Gastrocnemius medialis (tissue), 4 donors: ENCODE measurements around the gene LSM8. TPM values are rescaled to one million over a fixed set of nuclear protein-coding genes. Genes with fewer than 3 reads are reported as not detected.

Source experiments
- ATAC-seq, 2 donors: fragments of 150-250 bp; one replicate each; pipeline ENCODE4 v1.9.1; 2016
- DNase-seq, 2 donors: peaks; one replicate each; pipeline ENCODE4 v3.0.0-alpha.2; 2019
- H3K27ac ChIP-seq, 4 donors: fragments of 200-600 bp; sonication (generic); 1 replicate in 1 of 4; 2 replicates in 3 of 4; pipeline ENCODE4 v1.5.1; 2016 to 2018; ENCODE audit warnings: mild to moderate bottlenecking in 2 of 4, moderate library complexity in 1 of 4
- H3K27me3 ChIP-seq, 3 donors: fragments of 200-600 bp; sonication (generic) in 2 of 3; 1 replicate in 1 of 3; 2 replicates in 2 of 3; pipeline versions ENCODE4 v1.5.1 to v1.6.0; 2016 to 2019; ENCODE audit warnings: mild to moderate bottlenecking in 1 of 3, moderate library complexity in 1 of 3
- H3K36me3 ChIP-seq, 2 donors: fragments of 200-600 bp; sonication (generic) in 1 of 2; one replicate each; pipeline ENCODE4 v1.5.1; 2017 to 2018
- H3K4me1 ChIP-seq, 2 donors: fragments of 200-600 bp; sonication (generic) in 1 of 2; one replicate each; pipeline ENCODE4 v1.5.1; 2016 to 2017; ENCODE audit warnings: mild to moderate bottlenecking in 2 of 2
- H3K4me3 ChIP-seq, 4 donors: fragments of 200-600 bp; sonication (generic) in 3 of 4; 1 replicate in 1 of 4; 2 replicates in 3 of 4; pipeline ENCODE4 v1.5.1; 2016 to 2019; ENCODE audit warnings: mild to moderate bottlenecking in 2 of 4
- H3K9me3 ChIP-seq, 3 donors: fragments of 200-600 bp; sonication (generic) in 2 of 3; 1 replicate in 1 of 3; 2 replicates in 2 of 3; pipeline ENCODE4 v1.5.1; 2016 to 2019
- POLR2A ChIP-seq, 2 donors: fragments of 450-650 bp; IDR thresholded peaks; one replicate each; pipeline ENCODE4 v1.6.1; 2017; ENCODE audit warnings: antibody characterized with exemption in 2 of 2, mild to moderate bottlenecking in 2 of 2, moderate library complexity in 2 of 2
- in situ Hi-C, 4 donors: fragments of 200-750 bp; cut with MboI; loops; one replicate each; pipeline versions ENCODE4 v1.15.0 to v1.8.0; 2017; ENCODE audit warnings: low sequenced_read_pairs in 4 of 4
- intact Hi-C: fragments of 100-400 bp; cut with DNase I; formaldehyde crosslinking; loops from one replicate; pipeline ENCODE4 v1.15.1; 2023; ENCODE audit warnings: low total_unique reads
- total RNA-seq, 4 donors: library from RNA; depleted of rRNA; stranded (reverse); fragments of >200 nt; gene quantifications; one replicate each; pipeline versions ENCODE4 v1.1.0 to v1.2.3, GENCODE V29; 2016
- TF ChIP-seq, protein P1 (sequence below), 5 experiments: fragments of 450-650 bp in 3 of 5; fragments of 200-600 bp in 2 of 5; sonication (generic) in 2 of 5; IDR thresholded peaks in 4 of 5; conservative IDR thresholded peaks in 1 of 5; 1 replicate in 4 of 5; 2 replicates in 1 of 5; pipeline ENCODE4 v1.5.1; 2016 to 2019; ENCODE audit warnings: antibody characterized with exemption in 5 of 5, mild to moderate bottlenecking in 3 of 5, moderate library complexity in 3 of 5

LSM8 gene
- total RNA-seq, 4 donors from 2014 or later: 13.0 to 28.1 (median 17.7) TPM

DNA sequence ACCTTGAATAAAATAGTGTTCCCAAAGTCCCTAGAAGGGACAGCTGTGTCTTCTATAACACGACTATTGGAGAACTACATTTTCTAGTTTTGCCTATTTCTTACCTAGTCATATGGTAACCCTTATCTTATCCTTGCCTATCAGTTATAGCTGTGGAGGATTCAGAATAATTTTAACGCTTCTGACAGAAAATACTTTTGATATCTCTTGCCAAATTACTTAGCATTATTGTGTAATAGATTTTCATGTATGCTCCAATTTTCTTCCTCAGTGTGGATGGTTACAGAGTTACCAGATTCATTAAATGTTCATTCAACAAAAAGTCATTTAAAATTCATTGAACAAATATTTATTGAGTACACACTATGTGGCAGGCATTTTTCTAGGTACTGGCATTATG, 34.6 kb upstream of the LSM8 start:
- ATAC-seq (no peak), DNase-seq (no peak)
- H3K4me3 ChIP-seq: no peak overlapping the region
- H3K36me3 ChIP-seq: no peaks in the 10 kb centered on the region
- no peaks in the 10 kb centered on the region for H3K27me3 ChIP-seq
- no peak overlapping the region for H3K27ac ChIP-seq
- no peaks in the 10 kb centered on the region for H3K4me1 ChIP-seq
- no peaks in the 10 kb centered on the region for H3K9me3 ChIP-seq
- intact Hi-C loops (no loop called here), in situ Hi-C loops (no loop called here)
- no peak for TF ChIP-seq POLR2A (IDR thresholded peaks at IDR 0.05)
- TF ChIP-seq, protein P1, sequence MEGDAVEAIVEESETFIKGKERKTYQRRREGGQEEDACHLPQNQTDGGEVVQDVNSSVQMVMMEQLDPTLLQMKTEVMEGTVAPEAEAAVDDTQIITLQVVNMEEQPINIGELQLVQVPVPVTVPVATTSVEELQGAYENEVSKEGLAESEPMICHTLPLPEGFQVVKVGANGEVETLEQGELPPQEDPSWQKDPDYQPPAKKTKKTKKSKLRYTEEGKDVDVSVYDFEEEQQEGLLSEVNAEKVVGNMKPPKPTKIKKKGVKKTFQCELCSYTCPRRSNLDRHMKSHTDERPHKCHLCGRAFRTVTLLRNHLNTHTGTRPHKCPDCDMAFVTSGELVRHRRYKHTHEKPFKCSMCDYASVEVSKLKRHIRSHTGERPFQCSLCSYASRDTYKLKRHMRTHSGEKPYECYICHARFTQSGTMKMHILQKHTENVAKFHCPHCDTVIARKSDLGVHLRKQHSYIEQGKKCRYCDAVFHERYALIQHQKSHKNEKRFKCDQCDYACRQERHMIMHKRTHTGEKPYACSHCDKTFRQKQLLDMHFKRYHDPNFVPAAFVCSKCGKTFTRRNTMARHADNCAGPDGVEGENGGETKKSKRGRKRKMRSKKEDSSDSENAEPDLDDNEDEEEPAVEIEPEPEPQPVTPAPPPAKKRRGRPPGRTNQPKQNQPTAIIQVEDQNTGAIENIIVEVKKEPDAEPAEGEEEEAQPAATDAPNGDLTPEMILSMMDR (IDR thresholded peaks at IDR 0.05 in 4 of 5, conservative IDR thresholded peaks at IDR 0.05 in 1 of 5): no peak

GRCh38 chr7:118151671-118152070, 32.3 kb upstream of the LSM8 start:
- no peak for ATAC-seq
- Histone ChIP-seq H3K9me3 (no peaks in the 10 kb centered on the region), H3K36me3 (no peaks in the 10 kb centered on the region), H3K27ac (no peak overlapping the region), H3K4me3 (no peak overlapping the region), H3K27me3 (no peaks in the 10 kb centered on the region), H3K4me1 (no peaks in the 10 kb centered on the region)
- TF ChIP-seq, protein P1 (IDR thresholded peaks at IDR 0.05 in 4 of 5, conservative IDR thresholded peaks at IDR 0.05 in 1 of 5): no peak
- no peak for TF ChIP-seq POLR2A (IDR thresholded peaks at IDR 0.05)
- intact Hi-C loops (no loop called here), in situ Hi-C loops (no loop called here)
- no peak for DNase-seq

DNA sequence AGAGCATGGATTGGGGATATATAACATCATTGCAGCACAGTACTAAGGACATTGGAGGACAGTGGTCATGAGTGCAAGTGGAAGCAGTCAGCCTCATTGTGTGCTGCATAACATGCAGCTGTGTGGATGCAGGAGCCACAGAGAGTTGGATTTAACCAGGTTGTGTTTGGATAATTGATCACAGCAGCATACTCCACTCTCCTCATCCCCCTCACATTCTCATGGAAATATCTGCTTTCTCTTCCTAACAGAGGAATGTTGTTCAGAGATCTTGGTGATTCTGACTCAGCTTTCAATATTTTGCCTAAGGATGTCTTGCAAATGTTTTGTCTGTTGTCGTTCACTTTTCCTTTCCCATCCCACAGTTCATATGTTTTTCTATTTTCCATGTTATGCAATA, 31.8 kb upstream of the LSM8 start:
- DNase-seq (no peak), ATAC-seq (no peak)
- Histone ChIP-seq H3K27ac (no peak overlapping the region), H3K4me3 (no peak overlapping the region), H3K9me3 (no peaks in the 10 kb centered on the region), H3K4me1 (no peaks in the 10 kb centered on the region), H3K27me3 (no peaks in the 10 kb centered on the region), H3K36me3 (no peaks in the 10 kb centered on the region)
- intact Hi-C loops: no loop called here
- TF ChIP-seq, protein P1 (IDR thresholded peaks at IDR 0.05 in 4 of 5, conservative IDR thresholded peaks at IDR 0.05 in 1 of 5): no peak
- TF ChIP-seq POLR2A (IDR thresholded peaks at IDR 0.05): no peak
- in situ Hi-C loops: no loop called here

DNA sequence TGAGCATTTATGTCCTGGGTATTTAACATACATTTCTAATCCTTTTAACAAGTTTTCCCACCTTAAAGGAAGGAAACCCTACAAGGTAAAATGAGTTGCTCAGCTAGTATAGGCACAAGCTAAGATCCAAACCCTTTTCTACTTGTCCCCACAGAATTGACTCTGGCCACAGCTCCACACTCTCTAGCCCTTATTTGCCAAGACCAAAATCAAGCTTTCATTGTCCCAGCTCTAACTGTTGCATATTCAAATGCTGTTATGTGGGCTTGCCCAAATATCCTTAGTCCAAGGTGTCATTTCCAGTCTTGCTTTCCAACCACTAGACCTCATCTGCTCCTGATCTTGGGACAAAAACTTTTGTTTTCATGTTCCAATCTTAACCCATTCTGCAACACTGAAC, 31.3 kb upstream of the LSM8 start:
- intact Hi-C loops (no loop called here), in situ Hi-C loops (no loop called here)
- Histone ChIP-seq H3K36me3 (no peaks in the 10 kb centered on the region), H3K4me1 (no peaks in the 10 kb centered on the region), H3K27me3 (no peaks in the 10 kb centered on the region), H3K27ac (no peak overlapping the region), H3K4me3 (no peak overlapping the region), H3K9me3 (no peaks in the 10 kb centered on the region)
- no peak for DNase-seq
- TF ChIP-seq POLR2A (IDR thresholded peaks at IDR 0.05): no peak
- TF ChIP-seq, protein P1 (IDR thresholded peaks at IDR 0.05 in 4 of 5, conservative IDR thresholded peaks at IDR 0.05 in 1 of 5): no peak
- ATAC-seq: no peak

DNA sequence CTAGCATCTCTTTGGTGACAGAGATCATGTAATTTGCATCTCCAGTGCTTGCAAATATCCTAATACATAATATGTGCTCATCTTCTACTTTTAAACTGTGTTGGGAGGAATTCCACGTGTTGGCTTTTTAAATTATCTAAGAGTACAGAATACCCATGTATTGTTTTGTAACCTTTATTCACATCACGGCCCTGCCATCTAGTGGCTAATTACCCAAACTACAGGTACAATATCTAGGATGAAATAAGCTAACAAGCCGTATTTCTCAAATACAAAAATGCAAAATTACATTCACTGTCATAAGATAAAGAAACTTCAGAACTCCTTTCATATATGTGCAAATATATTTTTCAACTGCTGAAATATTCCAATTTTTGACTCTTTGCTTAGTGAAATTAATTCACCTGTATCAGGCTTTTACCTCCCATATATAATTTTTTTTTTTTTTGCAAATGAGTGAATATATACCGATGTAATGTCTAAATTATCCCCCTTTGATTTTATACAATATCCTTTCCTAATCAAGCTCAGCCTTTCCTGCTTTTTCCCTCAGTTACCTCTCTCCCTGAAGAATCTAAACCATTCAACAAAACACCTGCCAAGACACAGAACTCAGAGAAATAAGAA, 30.3 kb upstream of the LSM8 start:
- H3K27me3 ChIP-seq: no peaks in the 10 kb centered on the region
- H3K27ac ChIP-seq: no peak overlapping the region
- no peak for ATAC-seq
- no peak overlapping the region for H3K4me3 ChIP-seq
- no peaks in the 10 kb centered on the region for H3K36me3 ChIP-seq
- no peaks in the 10 kb centered on the region for H3K4me1 ChIP-seq
- no peak for DNase-seq
- in situ Hi-C loops (no loop called here), intact Hi-C loops (no loop called here)
- H3K9me3 ChIP-seq: no peaks in the 10 kb centered on the region
- TF ChIP-seq, protein P1 (IDR thresholded peaks at IDR 0.05 in 4 of 5, conservative IDR thresholded peaks at IDR 0.05 in 1 of 5): peak in 4 of 5 experiments; percentile 46 to 70 (median 62)
- TF ChIP-seq POLR2A (IDR thresholded peaks at IDR 0.05): no peak
